DOHH2 (cell line): ENCODE data around the gene ADGRB3.

Source experiments
- H3F3A ChIP-seq: fragments of 200-600 bp; sonication (generic), shearing (Covaris generic); 2 replicates; pipeline ENCODE4 v1.6.0; 2016; ENCODE audit warnings: antibody characterized with exemption, mild to moderate bottlenecking; ENCODE audit not compliant: control insufficient read depth, insufficient read depth
- H3K27ac ChIP-seq: fragments of 200-600 bp; sonication (generic); 2 replicates; pipeline ENCODE4 v1.5.1; 2014; ENCODE audit warnings: low read depth, mild to moderate bottlenecking, low read length, moderate library complexity
- H3K27me3 ChIP-seq: fragments of 200-600 bp; sonication (generic); 2 replicates; pipeline ENCODE4 v1.6.1; 2014; ENCODE audit warnings: mild to moderate bottlenecking, low read length, mixed read lengths; ENCODE audit not compliant: control insufficient read depth
- H3K36me3 ChIP-seq: fragments of 200-600 bp; sonication (generic); 2 replicates; pipeline ENCODE4 v1.6.1; 2014; ENCODE audit warnings: mild to moderate bottlenecking, low read length, moderate library complexity, mixed read lengths; ENCODE audit not compliant: control insufficient read depth
- H3K4me1 ChIP-seq: fragments of 200-600 bp; sonication (generic); 2 replicates; pipeline ENCODE4 v1.6.1; 2014; ENCODE audit warnings: mild to moderate bottlenecking, low read length, mixed read lengths; ENCODE audit not compliant: control insufficient read depth
- H3K4me2 ChIP-seq: fragments of 200-600 bp; sonication (generic); 2 replicates; pipeline ENCODE4 v1.6.0; 2014; ENCODE audit warnings: mild to moderate bottlenecking, low read length, moderate library complexity
- H3K4me3 ChIP-seq: fragments of 200-600 bp; sonication (generic); 2 replicates; pipeline ENCODE4 v1.5.1; 2014; ENCODE audit warnings: mild to moderate bottlenecking, low read length, mixed read lengths
- H3K79me2 ChIP-seq: fragments of 200-600 bp; sonication (generic); 2 replicates; pipeline ENCODE4 v1.6.1; 2014; ENCODE audit warnings: mild to moderate bottlenecking, low read length, mixed read lengths; ENCODE audit not compliant: control insufficient read depth
- H3K9me2 ChIP-seq: fragments of 200-600 bp; sonication (generic); replicated peaks from 2 replicates; pipeline ENCODE4 v1.6.1; 2014; ENCODE audit warnings: mild to moderate bottlenecking, low read length, mixed read lengths; ENCODE audit not compliant: control insufficient read depth
- H3K9me3 ChIP-seq: fragments of 200-600 bp; sonication (generic); 2 replicates; pipeline ENCODE4 v1.6.1; 2014; ENCODE audit warnings: antibody characterized with exemption, low read length, mixed read lengths; ENCODE audit not compliant: control insufficient read depth, insufficient read depth
- H4K20me1 ChIP-seq: fragments of 200-600 bp; sonication (generic); 2 replicates; pipeline ENCODE4 v1.6.0; 2014; ENCODE audit warnings: low read depth, mild to moderate bottlenecking, antibody characterized with exemption, low read length, moderate library complexity; ENCODE audit not compliant: control insufficient read depth, insufficient read depth
- EZH2phosphoT487 ChIP-seq: fragments of 200-600 bp; sonication (generic); IDR thresholded peaks from 2 replicates; pipeline ENCODE4 v1.6.1; 2017; ENCODE audit warnings: borderline replicate concordance, mild to moderate bottlenecking, antibody characterized with exemption, low read length, moderate library complexity, mixed read lengths
- TF ChIP-seq, protein P1 (sequence below): fragments of 200-600 bp; sonication (generic); IDR thresholded peaks from one replicate; pipeline ENCODE4 v1.5.1; 2014; ENCODE audit warnings: antibody characterized with exemption, mild to moderate bottlenecking, low read depth, low read length; ENCODE audit not compliant: poor library complexity, severe bottlenecking

Gene ADGRB3

DNA sequence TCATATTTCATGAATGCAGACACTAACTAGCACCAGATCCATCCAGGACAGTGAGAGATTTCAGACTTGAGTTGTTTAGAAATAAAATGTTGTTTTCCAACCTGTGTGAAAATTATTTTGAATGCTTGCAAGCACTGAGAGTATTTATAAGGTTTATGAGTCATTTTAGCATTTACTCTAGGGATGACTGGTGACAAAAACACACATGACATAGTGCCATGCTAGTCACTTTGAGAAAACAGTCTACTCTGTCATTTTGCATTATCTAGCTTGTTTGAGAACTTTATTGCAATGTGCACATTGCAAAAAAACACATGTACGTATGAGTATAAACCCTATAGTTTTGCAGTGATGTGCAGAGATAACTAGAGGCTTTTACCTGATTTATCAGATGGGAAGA, 705.1 kb downstream of the ADGRB3 start:
- H3K4me1 ChIP-seq = no peaks in the 10 kb centered on the region
- no peaks in the 10 kb centered on the region for H3F3A ChIP-seq
- no peak for TF ChIP-seq EZH2phosphoT487
- no peaks in the 10 kb centered on the region for H4K20me1 ChIP-seq
- H3K27ac ChIP-seq = no peak overlapping the region
- no peak overlapping the region for H3K4me3 ChIP-seq
- H3K27me3 ChIP-seq = no peaks in the 10 kb centered on the region
- H3K9me2 ChIP-seq = no peaks in the 10 kb centered on the region
- no peaks in the 10 kb centered on the region for H3K79me2 ChIP-seq
- H3K4me2 ChIP-seq = no peak overlapping the region
- H3K36me3 ChIP-seq = no peaks in the 10 kb centered on the region
- H3K9me3 ChIP-seq = no peaks in the 10 kb centered on the region

DNA sequence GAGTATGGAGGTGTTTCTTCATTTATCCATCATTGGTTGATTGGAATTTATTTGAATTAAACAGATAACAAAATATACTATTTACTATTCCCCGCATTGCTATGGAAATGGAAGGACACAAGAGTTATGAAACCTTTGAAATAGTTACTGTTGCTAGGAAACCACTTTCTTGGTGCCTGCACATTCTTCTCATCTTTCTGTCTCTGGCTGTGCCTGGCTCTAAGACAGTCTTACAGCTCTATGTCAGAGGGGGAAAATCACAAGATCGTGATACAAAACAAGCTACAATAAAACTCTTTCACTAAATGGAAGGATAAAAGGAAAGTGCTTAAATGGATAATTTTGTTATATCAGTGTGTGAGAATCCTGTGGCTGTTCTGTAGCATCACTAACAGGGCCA, 708.8 kb downstream of the ADGRB3 start:
- Histone ChIP-seq H4K20me1 (no peaks in the 10 kb centered on the region), H3K4me2 (no peak overlapping the region), H3K9me3 (no peaks in the 10 kb centered on the region), H3K36me3 (no peaks in the 10 kb centered on the region), H3F3A (no peaks in the 10 kb centered on the region), H3K27ac (no peak overlapping the region), H3K4me1 (no peaks in the 10 kb centered on the region), H3K4me3 (no peak overlapping the region), H3K79me2 (no peaks in the 10 kb centered on the region), H3K9me2 (no peaks in the 10 kb centered on the region), H3K27me3 (no peaks in the 10 kb centered on the region)
- TF ChIP-seq, protein P1, sequence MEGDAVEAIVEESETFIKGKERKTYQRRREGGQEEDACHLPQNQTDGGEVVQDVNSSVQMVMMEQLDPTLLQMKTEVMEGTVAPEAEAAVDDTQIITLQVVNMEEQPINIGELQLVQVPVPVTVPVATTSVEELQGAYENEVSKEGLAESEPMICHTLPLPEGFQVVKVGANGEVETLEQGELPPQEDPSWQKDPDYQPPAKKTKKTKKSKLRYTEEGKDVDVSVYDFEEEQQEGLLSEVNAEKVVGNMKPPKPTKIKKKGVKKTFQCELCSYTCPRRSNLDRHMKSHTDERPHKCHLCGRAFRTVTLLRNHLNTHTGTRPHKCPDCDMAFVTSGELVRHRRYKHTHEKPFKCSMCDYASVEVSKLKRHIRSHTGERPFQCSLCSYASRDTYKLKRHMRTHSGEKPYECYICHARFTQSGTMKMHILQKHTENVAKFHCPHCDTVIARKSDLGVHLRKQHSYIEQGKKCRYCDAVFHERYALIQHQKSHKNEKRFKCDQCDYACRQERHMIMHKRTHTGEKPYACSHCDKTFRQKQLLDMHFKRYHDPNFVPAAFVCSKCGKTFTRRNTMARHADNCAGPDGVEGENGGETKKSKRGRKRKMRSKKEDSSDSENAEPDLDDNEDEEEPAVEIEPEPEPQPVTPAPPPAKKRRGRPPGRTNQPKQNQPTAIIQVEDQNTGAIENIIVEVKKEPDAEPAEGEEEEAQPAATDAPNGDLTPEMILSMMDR = no peak
- TF ChIP-seq EZH2phosphoT487 = no peak

DNA sequence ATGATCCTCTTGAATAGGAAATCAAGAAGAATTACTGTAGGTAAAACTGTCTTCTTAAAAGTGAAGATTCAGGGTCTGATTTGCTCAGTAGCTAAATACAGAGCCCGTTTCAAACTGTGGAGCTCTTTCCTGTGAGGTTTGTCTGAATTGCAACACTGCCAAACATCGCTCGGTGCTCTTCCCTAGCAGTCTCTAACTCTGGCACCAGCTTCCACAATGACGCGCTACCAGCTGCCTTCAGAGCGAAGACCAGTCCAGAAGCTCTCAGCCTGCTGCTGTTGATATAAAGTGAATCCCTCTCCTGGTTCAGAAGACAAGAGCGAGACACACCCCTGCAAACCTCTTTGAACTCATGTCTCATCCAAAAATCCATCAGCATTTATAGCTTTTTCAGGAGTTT, 714.7 kb downstream of the ADGRB3 start:
- H3F3A ChIP-seq = no peaks in the 10 kb centered on the region
- no peak for TF ChIP-seq EZH2phosphoT487
- TF ChIP-seq, protein P1 = no peak
- H3K4me1 ChIP-seq = no peaks in the 10 kb centered on the region
- H3K27ac ChIP-seq = no peak overlapping the region
- no peaks in the 10 kb centered on the region for H3K36me3 ChIP-seq
- no peak overlapping the region for H3K4me2 ChIP-seq
- no peaks in the 10 kb centered on the region for H4K20me1 ChIP-seq
- no peaks in the 10 kb centered on the region for H3K79me2 ChIP-seq
- no peaks in the 10 kb centered on the region for H3K9me2 ChIP-seq
- H3K4me3 ChIP-seq = no peak overlapping the region
- no peaks in the 10 kb centered on the region for H3K9me3 ChIP-seq
- no peaks in the 10 kb centered on the region for H3K27me3 ChIP-seq

DNA sequence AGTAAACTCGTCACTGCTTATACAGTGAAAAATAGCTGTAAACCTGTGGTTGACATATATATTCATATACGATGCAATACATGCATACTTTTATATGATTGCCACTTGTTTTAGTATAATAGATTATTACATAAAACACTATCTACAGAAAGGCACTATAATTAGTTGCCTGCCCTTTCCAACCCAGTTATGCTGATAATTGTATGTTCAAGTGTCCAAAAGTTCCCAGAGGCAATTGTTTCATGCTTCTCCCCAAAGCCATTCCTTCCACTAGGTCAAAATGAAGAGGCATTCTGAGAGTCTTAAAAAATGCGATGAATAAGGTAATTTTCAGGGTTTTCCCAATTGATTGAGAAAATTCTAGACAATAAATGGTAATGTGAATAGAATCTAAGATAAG, 727.1 kb downstream of the ADGRB3 start:
- Histone ChIP-seq H3K36me3 (no peaks in the 10 kb centered on the region), H3K9me2 (no peaks in the 10 kb centered on the region), H3K9me3 (no peaks in the 10 kb centered on the region)

More for the DNA sequence above, 727.1 kb downstream of the ADGRB3 start:
- no peaks in the 10 kb centered on the region for H3K4me1 ChIP-seq
- TF ChIP-seq, protein P1 = no peak
- no peak for TF ChIP-seq EZH2phosphoT487
- no peak overlapping the region for H3K4me2 ChIP-seq
- no peaks in the 10 kb centered on the region for H3K79me2 ChIP-seq
- H3F3A ChIP-seq = no peaks in the 10 kb centered on the region
- H3K27ac ChIP-seq = no peak overlapping the region
- no peaks in the 10 kb centered on the region for H4K20me1 ChIP-seq
- H3K27me3 ChIP-seq = no peaks in the 10 kb centered on the region
- H3K4me3 ChIP-seq = no peak overlapping the region
